ENCODE data around the gene MTARC2. TPM values are rescaled to one million over a fixed set of nuclear protein-coding genes. Genes with fewer than 3 reads are reported as not detected.
"Not testable (repeated sequence)": the region's sequence is repeated elsewhere in the genome, so short reads cannot be mapped to it uniquely, and the experiment has no call there.

The MTARC2 gene
- total RNA-seq, 1 experiment from 2014 or later = 16.5 TPM

DNA sequence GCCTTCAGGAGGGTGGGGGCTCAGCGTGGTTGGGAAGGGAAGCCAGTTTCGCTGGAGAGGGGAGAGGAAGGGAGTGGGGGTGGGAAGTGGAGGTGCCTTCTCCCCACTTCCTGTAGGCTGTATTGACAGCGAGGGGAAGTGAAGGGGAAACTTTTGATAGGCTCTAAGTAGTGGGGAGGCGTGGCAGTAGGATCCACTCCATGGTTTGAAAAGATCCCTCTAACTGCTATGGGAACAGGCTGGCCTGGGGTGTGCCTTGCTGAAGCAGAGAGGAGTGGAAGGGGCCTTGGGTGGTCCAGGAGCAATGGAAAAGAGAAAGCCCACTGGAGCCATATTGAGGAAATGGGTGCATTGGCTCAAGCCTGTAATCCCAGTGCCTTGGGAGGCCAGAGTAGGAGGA, 37.8 kb upstream of the MTARC2 start:
- no peaks in the 10 kb centered on the region for H3K27me3 ChIP-seq (replicated peaks; ENCODE audit: control insufficient read depth, insufficient read depth, low read length)
- H3K4me1 ChIP-seq = peaks cover 7% of the 10 kb centered on the region; the same call in 1 of the 2 replicates
- no peaks in the 10 kb centered on the region for H3K36me3 ChIP-seq (ENCODE audit: control insufficient read depth, insufficient read depth, low read length)
- Mint-ChIP-seq H3K4me1 (ENCODE audit: low read depth, unreplicated experiment) (no peaks in the 10 kb centered on the region), H3K27ac (ENCODE audit: unreplicated experiment) (no peak overlapping the region), H3K9me3 (ENCODE audit: unreplicated experiment) (no peaks in the 10 kb centered on the region), H3K4me3 (ENCODE audit: unreplicated experiment) (no peak overlapping the region), H3K36me3 (ENCODE audit: insufficient read depth, unreplicated experiment) (no peaks in the 10 kb centered on the region), H3K27me3 (ENCODE audit: insufficient read depth, unreplicated experiment) (no peaks in the 10 kb centered on the region)
- H3K9me3 ChIP-seq = no peaks in the 10 kb centered on the region
- intact Hi-C loops (cut with micrococcal nuclease; ENCODE audit: unreplicated experiment) = no loop called here
- BruUV-seq (replicated peaks) = no TSS peak
- DNase-seq = no peak
- no peak overlapping the region for H3K4me3 ChIP-seq (ENCODE audit: low read depth, low read length)
- CTCF ChIA-PET = no interaction called here
- POLR2A ChIA-PET = no interaction called here
- TF ChIP-seq, protein P1, sequence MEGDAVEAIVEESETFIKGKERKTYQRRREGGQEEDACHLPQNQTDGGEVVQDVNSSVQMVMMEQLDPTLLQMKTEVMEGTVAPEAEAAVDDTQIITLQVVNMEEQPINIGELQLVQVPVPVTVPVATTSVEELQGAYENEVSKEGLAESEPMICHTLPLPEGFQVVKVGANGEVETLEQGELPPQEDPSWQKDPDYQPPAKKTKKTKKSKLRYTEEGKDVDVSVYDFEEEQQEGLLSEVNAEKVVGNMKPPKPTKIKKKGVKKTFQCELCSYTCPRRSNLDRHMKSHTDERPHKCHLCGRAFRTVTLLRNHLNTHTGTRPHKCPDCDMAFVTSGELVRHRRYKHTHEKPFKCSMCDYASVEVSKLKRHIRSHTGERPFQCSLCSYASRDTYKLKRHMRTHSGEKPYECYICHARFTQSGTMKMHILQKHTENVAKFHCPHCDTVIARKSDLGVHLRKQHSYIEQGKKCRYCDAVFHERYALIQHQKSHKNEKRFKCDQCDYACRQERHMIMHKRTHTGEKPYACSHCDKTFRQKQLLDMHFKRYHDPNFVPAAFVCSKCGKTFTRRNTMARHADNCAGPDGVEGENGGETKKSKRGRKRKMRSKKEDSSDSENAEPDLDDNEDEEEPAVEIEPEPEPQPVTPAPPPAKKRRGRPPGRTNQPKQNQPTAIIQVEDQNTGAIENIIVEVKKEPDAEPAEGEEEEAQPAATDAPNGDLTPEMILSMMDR (IDR thresholded peaks at IDR 0.05; ENCODE audit: insufficient read depth in 1 of 2, low read depth in 1 of 2, low read length in 1 of 2, severe bottlenecking in 1 of 2, unreplicated experiment in 1 of 2) = no peak

DNA sequence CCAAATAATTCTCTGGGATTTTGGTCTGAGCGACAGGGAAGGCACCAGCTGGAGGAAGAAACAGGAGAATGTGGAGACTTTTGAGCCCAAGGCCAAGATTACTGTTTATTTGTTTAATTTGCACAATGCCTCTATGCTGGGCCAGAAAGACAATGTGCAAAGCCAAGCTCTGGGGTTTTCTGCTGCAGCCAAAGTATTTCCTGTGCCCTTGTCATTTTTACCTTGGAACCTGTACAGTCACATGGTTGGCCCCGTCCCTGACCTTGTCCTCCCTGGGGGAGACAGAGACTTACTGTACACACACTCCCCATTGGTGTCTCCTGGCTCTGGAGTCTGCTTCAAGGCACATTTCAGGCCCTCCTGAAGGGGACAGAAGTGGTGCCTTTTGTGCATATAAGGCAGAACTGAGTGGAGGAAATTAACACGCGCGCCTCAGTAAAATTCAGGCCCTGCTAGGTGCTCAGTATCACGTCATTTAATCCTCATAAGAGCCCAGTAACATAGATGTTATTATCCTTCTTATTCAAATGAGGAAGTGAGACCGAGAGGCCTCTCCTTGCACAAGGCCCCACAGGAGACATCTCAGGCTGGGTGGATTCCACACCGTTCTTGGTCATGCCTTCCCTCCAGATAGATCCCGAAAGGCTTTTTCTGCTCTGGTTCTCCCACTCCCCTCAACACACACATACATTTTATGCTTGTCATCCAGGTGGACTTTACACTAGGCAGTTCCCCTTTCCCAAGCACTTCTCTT, 36.9 kb upstream of the MTARC2 start:
- no peak for DNase-seq
- Histone ChIP-seq H3K4me3 (ENCODE audit: low read depth, low read length) (no peak overlapping the region), H3K4me1 (peaks cover 7% of the 10 kb centered on the region; the same call in 1 of the 2 replicates), H3K36me3 (ENCODE audit: control insufficient read depth, insufficient read depth, low read length) (no peaks in the 10 kb centered on the region), H3K27me3 (replicated peaks; ENCODE audit: control insufficient read depth, insufficient read depth, low read length) (no peaks in the 10 kb centered on the region), H3K9me3 (no peaks in the 10 kb centered on the region)
- Mint-ChIP-seq H3K36me3 (ENCODE audit: insufficient read depth, unreplicated experiment) (no peaks in the 10 kb centered on the region), H3K27ac (ENCODE audit: unreplicated experiment) (no peak overlapping the region), H3K4me3 (ENCODE audit: unreplicated experiment) (no peak overlapping the region), H3K4me1 (ENCODE audit: low read depth, unreplicated experiment) (no peaks in the 10 kb centered on the region), H3K9me3 (ENCODE audit: unreplicated experiment) (no peaks in the 10 kb centered on the region), H3K27me3 (ENCODE audit: insufficient read depth, unreplicated experiment) (no peaks in the 10 kb centered on the region)
- CTCF ChIA-PET = no interaction called here
- BruUV-seq (replicated peaks) = no TSS peak
- intact Hi-C loops (cut with micrococcal nuclease; ENCODE audit: unreplicated experiment) = no loop called here
- POLR2A ChIA-PET = no interaction called here
- TF ChIP-seq, protein P1 (IDR thresholded peaks at IDR 0.05; ENCODE audit: insufficient read depth in 1 of 2, low read depth in 1 of 2, low read length in 1 of 2, severe bottlenecking in 1 of 2, unreplicated experiment in 1 of 2) = no peak

DNA sequence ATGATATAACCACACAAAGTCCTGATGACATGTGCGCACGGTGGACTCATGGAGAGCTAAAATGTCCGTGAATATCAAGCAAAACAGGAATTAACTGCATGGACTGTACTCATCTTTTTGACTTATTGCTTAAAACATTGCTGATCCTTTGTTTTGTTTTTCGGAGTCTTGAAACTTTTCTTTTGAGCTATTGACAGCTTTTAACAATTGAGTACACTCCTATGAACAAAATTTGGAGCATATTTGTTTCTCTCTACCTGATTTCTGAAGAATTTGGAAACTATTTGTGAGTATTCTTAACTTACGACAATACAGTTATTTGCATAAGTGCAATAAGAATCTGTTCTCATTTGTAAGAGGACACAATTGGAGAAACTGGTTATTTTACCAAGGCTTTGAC, 32.1 kb upstream of the MTARC2 start:
- H3K4me3 ChIP-seq (ENCODE audit: low read depth, low read length); H3K4me1 ChIP-seq; H3K9me3 Mint-ChIP-seq (ENCODE audit: unreplicated experiment); H3K27ac Mint-ChIP-seq (ENCODE audit: unreplicated experiment); H3K36me3 ChIP-seq (ENCODE audit: control insufficient read depth, insufficient read depth, low read length); BruUV-seq (replicated peaks); POLR2A ChIA-PET; H3K4me1 Mint-ChIP-seq (ENCODE audit: low read depth, unreplicated experiment); DNase-seq; H3K27me3 ChIP-seq (replicated peaks; ENCODE audit: control insufficient read depth, insufficient read depth, low read length); H3K9me3 ChIP-seq; intact Hi-C loops (cut with micrococcal nuclease; ENCODE audit: unreplicated experiment); H3K36me3 Mint-ChIP-seq (ENCODE audit: insufficient read depth, unreplicated experiment); H3K4me3 Mint-ChIP-seq (ENCODE audit: unreplicated experiment); H3K27me3 Mint-ChIP-seq (ENCODE audit: insufficient read depth, unreplicated experiment): not testable (repeated sequence)
- CTCF ChIA-PET = interaction anchor here (0.8 kb wide), 1 partner anchor 17 kb away, joined by 3 read pairs; no protein-coding TSS in a partner anchor

Data from Caco-2 (cell line).